NCI-H2029 (cell line): ENCODE results near the gene PHYKPL.
"Not testable (repeated sequence)": the region's sequence is repeated elsewhere in the genome, so short reads cannot be mapped to it uniquely, and the experiment has no call there.

ENCODE experiments used
- DNase-seq: peaks from one replicate; lab custom pipeline; 2025; lab: John Stamatoyannopoulos, UW

The PHYKPL gene

DNA sequence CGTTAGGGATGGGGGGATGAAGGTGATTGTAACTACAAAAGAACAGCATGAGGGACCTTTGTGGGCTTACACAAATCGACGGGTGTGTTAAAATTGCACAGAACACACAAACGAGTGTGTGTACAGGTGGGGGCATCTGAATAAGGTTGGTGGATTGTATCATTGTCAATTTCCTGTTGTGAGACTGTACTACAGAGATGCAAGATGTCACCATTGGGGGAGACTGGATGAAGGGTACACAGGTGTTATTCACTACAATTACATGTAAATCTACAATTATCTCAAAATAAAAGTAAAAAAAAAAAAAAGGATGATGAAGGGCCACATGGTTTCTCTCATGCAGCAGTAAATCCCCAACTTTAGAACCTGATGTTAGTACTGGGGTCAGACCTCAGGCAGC, 31.4 kb upstream of the PHYKPL start:
- no peak for DNase-seq

DNA sequence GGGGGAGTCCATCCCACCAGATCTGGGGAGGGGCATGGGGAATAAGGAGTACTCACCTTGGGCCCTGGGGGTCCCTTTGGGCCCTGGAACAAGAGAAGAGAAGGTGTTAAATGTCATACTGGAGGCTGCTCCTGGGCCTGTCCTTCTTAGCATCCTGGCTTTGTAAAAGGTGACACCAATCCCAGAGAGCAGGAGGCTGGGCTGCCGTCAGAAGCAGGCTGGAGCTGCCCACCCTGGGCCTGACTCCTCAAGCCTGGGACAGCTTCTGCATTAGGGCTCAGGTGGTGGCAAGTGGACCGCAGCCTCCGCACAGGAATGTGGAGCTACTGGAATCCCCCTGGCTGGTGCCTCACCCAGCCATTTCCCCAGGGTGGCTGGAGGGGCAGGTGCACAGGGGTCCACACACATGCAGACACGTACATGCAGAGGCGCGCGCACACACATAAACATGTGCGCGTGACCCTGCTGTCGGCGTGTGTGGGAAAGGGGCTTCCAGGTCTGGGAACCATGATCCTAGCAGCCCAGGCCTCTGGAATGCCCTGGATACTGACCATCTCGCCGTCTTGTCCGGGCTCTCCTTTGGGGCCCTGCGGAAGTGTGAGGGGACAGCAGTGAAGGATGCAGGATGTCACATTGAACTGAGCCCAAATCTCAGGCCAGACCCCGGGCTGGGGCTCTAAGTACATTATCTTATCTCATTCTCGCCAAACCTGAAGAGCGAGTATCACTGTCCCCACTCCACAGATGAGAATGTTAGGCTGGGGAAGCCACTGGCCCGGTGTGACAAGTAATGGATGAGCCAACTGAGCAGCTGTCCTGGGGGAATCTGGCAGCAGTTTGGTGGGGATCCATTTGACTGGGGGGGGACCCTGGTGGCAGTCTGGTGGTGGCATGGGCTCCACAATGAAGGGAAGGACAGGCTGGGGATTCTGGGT, 29.3 kb upstream of the PHYKPL start:
- no peak for DNase-seq

DNA sequence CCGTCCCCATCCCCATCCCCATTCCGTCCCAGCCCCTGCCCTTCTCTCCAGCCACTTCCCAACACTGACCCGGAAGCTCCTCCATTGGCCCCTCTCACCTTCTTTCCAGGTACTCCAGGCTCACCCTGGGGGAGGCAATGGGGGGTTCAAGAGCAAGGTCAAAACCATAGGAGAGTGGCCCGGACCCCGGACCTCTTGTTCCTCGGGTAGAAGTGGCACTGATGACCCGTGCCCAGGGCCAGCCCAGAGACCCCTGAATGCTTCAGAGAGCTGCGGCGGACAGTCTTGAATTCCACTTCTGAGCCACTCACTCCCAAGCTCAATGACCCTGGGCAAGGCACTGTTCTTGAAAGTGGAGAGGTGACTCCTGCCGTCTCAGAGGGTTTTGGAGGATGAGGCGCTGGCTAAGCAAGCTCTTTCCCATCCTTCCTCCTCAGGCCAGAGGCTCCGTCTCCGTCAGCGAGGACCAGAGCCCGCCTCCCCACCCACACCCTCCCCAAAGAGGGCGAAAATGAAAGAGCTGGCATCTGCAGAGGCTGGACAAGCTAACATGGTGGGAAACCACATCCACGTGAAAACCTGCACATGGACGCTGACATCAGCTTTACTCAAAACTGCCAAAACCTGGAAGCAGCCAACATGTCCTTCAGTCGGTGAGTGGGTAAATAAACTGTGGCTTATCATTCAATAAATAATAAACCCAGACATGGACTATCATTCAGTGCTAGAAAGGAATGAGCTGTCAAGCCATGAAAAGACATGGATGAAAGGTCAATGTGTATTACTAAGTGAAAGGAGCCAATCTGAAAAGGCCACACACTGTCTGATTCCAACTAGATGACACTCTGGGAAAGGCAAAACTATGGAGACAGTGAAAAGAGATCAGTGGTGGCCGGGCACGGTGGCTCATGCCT, 27.3 kb upstream of the PHYKPL start:
- DNase-seq: no peak

DNA sequence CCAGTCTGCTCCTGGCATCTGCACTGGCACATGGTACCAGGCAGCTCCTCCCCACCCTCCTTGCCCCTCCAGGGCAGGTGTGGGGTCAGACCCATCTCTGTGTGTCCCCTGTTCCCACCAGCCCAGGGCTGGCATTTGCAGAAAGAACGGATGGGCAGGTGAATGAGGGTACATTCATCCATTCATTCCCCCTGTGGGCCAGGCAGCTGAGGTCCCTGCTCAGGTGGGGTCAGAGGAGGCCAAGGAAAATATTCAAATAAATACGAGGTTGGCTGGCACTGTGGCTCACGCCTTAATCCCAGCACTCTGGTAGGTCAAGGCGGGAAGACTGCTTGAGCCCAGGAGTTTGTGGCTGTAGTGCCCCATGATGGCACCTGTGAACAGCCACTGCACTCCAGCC, 25.0 kb upstream of the PHYKPL start:
- DNase-seq: no peak

- no peak for DNase-seq
Measured at GRCh38 chr5:178256746-178257145, 24.1 kb upstream of the PHYKPL start.

DNA sequence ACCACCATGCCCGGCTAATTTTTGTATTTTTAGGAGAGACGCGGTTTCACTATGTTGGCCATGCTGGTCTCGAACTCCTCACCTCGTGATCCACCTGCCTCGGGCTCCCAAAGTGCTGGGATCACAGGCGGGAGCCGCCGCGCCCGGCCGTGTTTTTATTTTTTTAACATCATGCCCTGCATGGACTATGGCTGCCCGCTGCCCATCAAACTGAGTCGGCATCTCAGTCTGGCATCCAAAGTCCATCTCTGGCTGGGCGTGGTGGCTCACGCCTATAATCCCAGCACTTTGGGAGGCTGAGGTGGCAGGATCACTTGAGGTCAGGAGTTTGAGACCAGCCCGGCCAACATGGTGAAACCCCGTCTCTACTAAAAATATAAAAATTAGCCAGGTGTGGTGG, 21.0 kb upstream of the PHYKPL start:
- DNase-seq: not testable (repeated sequence)

DNA sequence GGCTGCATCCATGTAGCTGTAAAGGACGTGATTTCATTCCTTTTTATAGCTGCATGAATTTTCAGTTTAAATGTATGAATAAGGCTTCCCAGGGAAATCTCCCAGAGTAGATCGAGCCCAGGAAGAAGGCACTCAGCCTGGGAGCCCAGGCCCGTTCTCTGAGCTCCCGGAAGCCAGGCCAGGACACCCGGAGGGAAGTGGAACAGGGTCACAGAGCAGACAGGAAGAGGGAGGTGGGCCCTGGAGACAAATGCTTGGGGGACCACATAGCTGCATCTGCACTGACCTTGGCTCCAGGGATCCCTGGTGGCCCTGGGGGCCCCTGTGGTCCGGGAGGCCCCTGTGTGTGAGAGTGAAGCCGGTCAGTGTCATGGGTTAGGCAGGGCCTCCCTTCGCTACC, 19.7 kb upstream of the PHYKPL start:
- no peak for DNase-seq

- DNase-seq: no peak
Measured at GRCh38 chr5:178250263-178250662, 17.7 kb upstream of the PHYKPL start.

DNA sequence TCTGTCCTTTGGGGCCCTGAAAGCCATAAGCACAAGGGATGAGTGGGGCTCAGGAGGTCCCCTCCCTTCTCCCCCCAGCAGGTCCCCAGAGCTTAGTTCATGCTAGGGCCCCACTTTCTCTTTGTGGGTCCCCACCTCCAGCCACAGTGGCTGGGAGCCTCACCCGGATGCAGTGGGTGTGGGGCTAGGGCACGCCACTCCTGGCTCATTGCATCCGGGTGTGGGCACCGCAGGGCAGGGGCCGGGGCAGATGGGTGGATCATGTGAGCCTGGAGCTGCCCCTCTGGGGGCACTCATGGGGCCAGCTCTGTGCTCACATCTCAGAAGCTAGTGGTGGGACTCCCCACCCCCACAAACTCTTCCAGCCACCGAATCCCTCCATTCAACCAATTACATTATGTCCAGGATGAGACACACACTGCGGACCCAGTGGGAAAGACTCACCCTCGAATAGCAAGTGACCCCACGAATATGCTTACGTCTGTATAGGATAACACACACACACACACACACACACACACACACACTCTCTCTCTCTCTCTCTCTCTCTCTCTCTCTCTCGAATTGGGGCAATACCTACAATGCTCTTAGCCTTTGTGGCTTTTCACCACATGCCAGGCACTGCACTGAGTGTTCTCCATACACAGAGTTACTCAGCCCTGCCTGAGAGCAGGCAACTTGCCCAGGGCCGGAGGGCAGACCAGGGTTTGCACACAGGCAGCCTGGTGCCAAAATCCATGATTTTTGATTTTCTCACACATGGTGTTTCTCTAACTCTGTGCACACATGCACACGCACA, 16.8 kb upstream of the PHYKPL start:
- no peak for DNase-seq

DNA sequence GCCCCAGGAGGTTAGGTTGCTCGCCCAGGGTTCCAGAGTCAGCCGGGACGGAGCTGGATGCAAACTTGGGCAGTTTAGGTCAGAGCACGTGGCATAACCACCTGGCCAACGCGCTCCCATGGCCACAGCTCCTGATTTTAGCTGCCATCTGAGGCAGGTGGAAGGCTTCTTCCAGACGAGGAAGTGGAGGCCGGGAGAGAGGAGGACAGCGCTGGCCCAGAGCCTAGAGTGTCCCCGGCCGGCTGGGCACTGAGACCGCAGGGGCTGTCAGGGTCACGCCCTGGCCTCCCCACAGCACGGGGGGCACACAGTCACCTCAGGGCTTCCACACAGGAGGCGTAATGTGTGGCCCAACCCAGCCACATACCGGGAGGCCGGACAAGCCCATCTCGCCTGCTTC, 16.1 kb upstream of the PHYKPL start:
- no peak for DNase-seq

GRCh38 chr5:178247481-178248456, 15.2 kb upstream of the PHYKPL start:
- DNase-seq: no peak

- no peak for DNase-seq
Measured at GRCh38 chr5:178246624-178247279, 14.2 kb upstream of the PHYKPL start.

- DNase-seq: no peak
Measured at GRCh38 chr5:178245389-178245788, 12.8 kb upstream of the PHYKPL start.

GRCh38 chr5:178244576-178244975, 12.0 kb upstream of the PHYKPL start:
- DNase-seq: no peak

DNA sequence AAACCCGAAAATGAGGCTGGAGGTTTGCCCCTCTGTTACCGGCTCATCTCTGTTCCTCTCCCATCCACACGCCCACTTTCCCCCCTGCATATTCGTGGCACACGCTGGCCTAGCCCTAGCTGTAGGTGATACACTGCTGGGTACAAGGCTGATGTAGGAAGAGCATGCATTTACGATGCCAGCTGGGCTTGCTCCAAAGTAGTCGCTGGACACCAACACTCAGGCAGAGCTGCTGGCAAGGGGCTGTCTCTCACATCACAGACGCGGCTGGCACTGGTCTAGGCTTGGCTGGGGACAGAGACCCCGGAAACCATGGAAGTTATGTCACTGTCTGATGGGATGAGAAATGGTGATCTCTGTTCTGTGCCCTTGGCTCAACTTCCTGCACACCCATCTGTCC, 9.8 kb upstream of the PHYKPL start:
- no peak for DNase-seq

DNA sequence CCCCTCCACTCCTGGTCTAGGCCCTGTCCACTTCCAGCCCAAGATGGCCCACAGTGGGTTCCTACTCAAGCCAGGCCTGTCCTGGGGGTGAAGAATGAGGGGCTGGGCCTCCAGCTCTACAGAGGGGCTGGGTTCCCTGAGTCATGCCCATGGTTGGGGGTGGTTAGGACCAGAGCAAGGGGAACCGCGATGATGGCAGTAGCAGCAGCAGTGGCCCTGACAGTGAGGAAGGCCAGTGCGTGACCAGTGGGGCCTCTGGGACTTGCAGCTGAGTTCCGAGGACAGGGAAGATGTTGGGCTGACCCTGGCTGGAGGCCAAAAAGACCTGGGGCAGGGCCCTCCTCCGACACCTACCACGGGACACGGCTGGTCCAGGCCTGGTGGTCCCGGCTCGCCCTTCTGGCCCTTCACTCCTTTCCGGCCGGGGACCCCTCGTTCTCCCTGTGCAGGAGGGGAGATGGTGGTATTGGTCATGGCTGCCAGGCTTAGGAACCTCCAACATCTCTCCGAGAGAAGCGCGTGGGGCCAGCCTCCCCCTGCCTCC, 9.2 kb upstream of the PHYKPL start:
- no peak for DNase-seq

- no peak for DNase-seq
Measured at GRCh38 chr5:178241231-178241663, 8.6 kb upstream of the PHYKPL start.

DNA sequence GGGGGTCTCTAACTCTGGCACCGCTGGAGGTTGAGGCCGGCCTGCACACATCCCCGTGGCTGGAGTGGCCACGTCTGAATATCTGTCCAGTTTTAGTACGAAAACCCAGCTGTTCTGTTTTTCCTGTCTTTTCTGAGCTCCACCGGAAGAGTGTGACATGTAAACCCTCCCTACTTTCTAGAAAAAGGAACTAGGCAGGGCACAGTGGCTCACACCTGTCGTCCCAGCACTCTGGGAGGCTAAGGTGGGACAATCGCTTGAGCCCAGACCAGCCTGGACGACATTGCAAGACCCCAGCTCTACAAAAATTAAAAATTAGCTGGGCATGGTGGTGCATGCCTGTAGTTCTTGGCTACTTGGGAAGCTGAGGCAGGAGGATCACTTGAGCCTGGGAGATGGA, 8.2 kb upstream of the PHYKPL start:
- DNase-seq: no peak

DNA sequence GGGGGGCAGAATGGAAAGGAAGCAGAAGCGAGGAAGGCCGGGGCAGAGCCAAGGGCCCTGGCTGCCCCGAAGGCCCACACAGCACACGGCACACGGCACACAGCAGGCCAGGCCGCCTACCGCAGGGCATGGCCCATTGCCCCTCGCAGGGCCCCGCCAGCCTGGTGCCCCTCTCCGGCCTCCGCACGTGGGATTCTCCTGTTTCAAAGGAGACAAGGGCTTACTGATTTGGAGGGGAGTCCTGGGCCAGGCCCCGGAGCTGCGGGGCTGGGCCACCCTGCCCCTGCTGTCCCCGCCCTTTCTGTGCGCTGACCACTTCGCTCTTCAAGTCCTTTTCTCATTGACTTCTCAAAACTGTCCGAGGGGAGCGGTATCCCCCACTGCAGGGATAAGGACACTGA, 7.7 kb upstream of the PHYKPL start:
- no peak for DNase-seq
